Measurements from ENCODE around the gene CRYBB2. TPM values are rescaled to one million over a fixed set of nuclear protein-coding genes. Genes with fewer than 3 reads are reported as not detected.

CRYBB2 gene
- 0.14 TPM in 1 of 2 replicates, not detected in the other for total RNA-seq

- DNase-seq (ENCODE audit: low read depth) = no peak
- no peak within 1 kb of the TSS for H3K4me3 ChIP-seq (ENCODE audit: low read depth, low read length)
- TF ChIP-seq CTCF (conservative IDR thresholded peaks at IDR 0.05; ENCODE audit: low read depth, low read length) = no peak
These were observed at the start of gene CRYBB2 for GRCh38 chr22:25219211-25219689. Gene CRYBB2, plus strand, starts transcription at chr22:25219639. Its CDS starts 1,791 bp downstream, at chr22:25221430.

- TF ChIP-seq CTCF (conservative IDR thresholded peaks at IDR 0.05; ENCODE audit: low read depth, low read length) = no peak
- no peak overlapping the region for H3K4me3 ChIP-seq (ENCODE audit: low read depth, low read length)
- no peak for DNase-seq (ENCODE audit: low read depth)
These were observed 48.9 kb upstream of the CRYBB2 start for GRCh38 chr22:25170426-25170980.

DNA sequence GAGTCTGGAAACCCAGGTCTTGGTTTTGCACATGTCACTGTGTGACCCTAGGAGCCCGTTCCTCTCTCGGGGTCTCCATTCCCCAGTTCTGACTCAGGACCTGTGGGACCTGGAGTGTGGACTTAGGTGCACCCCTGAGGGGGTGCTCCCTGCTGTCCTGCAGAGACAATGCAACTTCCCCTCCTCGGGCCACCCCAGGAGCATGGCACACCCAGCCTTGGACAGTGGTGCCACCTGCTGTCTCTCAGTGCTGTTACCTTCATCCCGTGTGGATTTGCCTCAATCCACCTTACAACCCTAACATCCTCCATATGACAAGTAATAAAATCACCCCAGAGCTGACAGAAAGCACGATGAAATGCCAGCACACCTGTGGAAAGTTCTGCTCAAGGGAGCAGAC is 47.3 kb upstream of the CRYBB2 start:
- H3K4me3 ChIP-seq (ENCODE audit: low read depth, low read length) = no peak overlapping the region
- DNase-seq (ENCODE audit: low read depth) = no peak
- peak; percentile 78 for TF ChIP-seq CTCF (conservative IDR thresholded peaks at IDR 0.05; ENCODE audit: low read depth, low read length)

DNA sequence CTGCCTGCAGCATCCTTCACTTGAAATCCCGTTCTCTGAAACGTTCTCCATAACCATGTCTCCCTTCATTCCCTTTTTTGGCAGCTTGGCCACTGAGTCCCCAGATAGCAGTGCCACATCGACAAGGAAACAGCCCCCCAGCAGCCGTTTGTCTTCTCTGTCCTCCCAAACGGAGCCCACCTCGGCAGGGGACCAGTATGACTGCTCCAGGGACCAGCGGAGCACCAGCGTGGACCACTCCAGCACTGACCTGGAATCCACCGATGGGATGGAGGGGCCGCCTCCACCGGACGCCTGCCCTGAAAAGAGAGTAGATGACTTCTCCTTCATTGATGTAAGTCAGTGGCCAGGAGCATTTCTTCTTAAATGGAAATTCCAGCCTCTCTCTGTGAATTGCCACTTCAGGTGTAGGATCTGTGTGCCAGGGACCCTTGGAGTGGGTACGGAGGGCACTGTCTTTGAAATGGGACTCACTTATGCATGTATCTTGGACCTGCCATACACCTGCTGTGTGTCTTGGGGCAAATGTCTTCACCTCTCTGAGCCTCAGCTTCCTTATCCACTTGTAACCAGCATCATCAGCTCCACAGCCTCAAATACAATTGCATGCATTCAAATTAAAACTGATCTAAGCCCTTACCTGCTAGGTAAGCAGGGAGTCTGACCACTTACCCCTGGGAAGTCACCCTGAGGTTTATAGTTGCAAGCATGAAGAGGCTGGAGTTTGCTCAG is 45.1 kb upstream of the CRYBB2 start:
- DNase-seq (ENCODE audit: low read depth) = no peak
- H3K4me3 ChIP-seq (ENCODE audit: low read depth, low read length) = no peak overlapping the region
- no peak for TF ChIP-seq CTCF (conservative IDR thresholded peaks at IDR 0.05; ENCODE audit: low read depth, low read length)

DNA sequence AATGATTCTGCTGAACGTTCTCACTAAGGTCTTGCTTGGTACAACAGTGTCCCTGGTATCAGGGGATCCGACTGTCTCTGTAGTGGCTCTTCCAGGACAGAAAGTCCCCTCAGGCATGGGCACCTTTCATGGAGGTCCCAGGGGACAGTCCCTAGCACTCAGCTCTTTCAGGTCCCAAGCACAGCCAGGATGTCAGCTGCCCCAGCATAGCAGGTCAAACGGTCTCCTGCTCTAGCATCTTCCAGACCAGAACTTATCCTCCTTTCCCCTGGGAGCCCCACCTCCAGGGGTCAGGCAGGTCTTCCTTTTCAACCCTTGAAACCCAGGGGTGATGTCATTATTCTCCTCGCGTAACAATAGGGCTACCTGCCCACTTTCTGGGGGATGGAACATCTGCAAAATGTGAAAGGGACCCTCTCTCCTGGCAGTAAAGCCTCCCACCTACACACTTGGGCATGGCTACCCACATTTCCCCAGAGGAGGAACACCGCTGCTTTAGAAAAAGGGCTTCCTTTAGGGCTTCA is 44.5 kb upstream of the CRYBB2 start:
- no peak for TF ChIP-seq CTCF (conservative IDR thresholded peaks at IDR 0.05; ENCODE audit: low read depth, low read length)
- H3K4me3 ChIP-seq (ENCODE audit: low read depth, low read length) = no peak overlapping the region
- DNase-seq (ENCODE audit: low read depth) = no peak

- no peak for TF ChIP-seq CTCF (conservative IDR thresholded peaks at IDR 0.05; ENCODE audit: low read depth, low read length)
- DNase-seq (ENCODE audit: low read depth) = no peak
- H3K4me3 ChIP-seq (ENCODE audit: low read depth, low read length) = no peak overlapping the region
These were observed 43.3 kb upstream of the CRYBB2 start for GRCh38 chr22:25176175-25176574.
